Measurements from ENCODE around the gene HLA-B. TPM values are rescaled to one million over a fixed set of nuclear protein-coding genes. Genes with fewer than 3 reads are reported as not detected.
"Not testable (repeated sequence)": the region's sequence is repeated elsewhere in the genome, so short reads cannot be mapped to it uniquely, and the experiment has no call there.

The HLA-B gene
- total RNA-seq (100 to 1,000 TPM; 341 to 369 TPM), polyA plus RNA-seq (100 to 1,000 TPM; 464 to 864 TPM)

GRCh38 chr6:31356946-31357466 is at the start of gene HLA-B:
Gene HLA-B (minus strand): TSS chr6:31357179. CDS start chr6:31357158, 21 bp downstream.
- peak within 1 kb of the TSS; percentile 82 to 90 for H3K27ac ChIP-seq (ENCODE audit: low read depth in 1 of 2, low read length in 2 of 2)
- DNase-seq (ENCODE audit: low spot score): peak; percentile 69
- WGBS: under 1% methylated on average over 39 of the region's 39 CpGs
- peaks cover 2 to 9% (median 7%) of the 10 kb centered on the region in 4 donors for H3K36me3 ChIP-seq (ENCODE audit: control insufficient read depth in 4 of 4, insufficient read depth in 3 of 4, low read depth in 1 of 4, low read length in 3 of 4)
- TF ChIP-seq FOXA2 (IDR thresholded peaks at IDR 0.05) (no peak), JUND (IDR thresholded peaks at IDR 0.05) (no peak), NR2F2 (IDR thresholded peaks at IDR 0.05) (no peak), REST (IDR thresholded peaks at IDR 0.05) (no peak), HNF4A (conservative IDR thresholded peaks at IDR 0.05) (no peak)
- H3K4me1 ChIP-seq (ENCODE audit: control insufficient read depth in 4 of 4, insufficient read depth in 4 of 4, low read length in 3 of 4): peaks cover 3 to 17% (median 11%) of the 10 kb centered on the region in 4 donors
- H3K9ac ChIP-seq (ENCODE audit: low read depth in 1 of 2, low read length in 2 of 2): peak within 1 kb of the TSS; percentile 94 to 97
- H3K27me3 ChIP-seq (ENCODE audit: control insufficient read depth in 4 of 4, insufficient read depth in 4 of 4, low read length in 3 of 4): no peaks in the 10 kb centered on the region
- H3K9me3 ChIP-seq (ENCODE audit: control insufficient read depth in 4 of 4, low read length in 3 of 4): no peaks in the 10 kb centered on the region
- peak within 1 kb of the TSS; percentile 72 to 82 (median 75) for H3K4me3 ChIP-seq (ENCODE audit: low read depth in 1 of 3, low read length in 3 of 3)

DNA sequence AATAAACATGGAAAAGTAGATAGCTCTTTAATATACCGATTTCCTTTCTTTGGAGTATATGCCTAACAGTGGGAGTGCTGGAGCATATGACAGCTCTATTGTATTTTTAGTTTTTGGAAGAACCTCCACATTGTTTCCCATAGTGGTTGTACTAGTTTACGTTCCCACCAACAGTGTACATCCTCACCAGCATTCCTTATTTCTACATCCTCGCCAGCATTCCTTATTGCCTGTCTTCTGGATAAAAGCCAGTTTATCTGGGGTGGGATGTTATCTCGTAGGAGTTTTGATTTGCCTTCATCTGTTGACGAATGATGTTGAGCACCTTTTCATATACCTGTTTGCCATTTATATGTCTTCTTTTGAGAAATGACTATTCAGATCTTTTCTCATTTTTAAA is 49.0 kb upstream of the HLA-B start:
- Histone ChIP-seq H3K27me3 (ENCODE audit: control insufficient read depth in 4 of 4, insufficient read depth in 4 of 4, low read length in 3 of 4) (no peaks in the 10 kb centered on the region), H3K27ac (ENCODE audit: low read depth in 1 of 2, low read length in 2 of 2) (no peak overlapping the region), H3K4me1 (ENCODE audit: control insufficient read depth in 4 of 4, insufficient read depth in 4 of 4, low read length in 3 of 4) (peaks cover 8 to 35% (median 28%) of the 10 kb centered on the region in 4 donors), H3K9me3 (ENCODE audit: control insufficient read depth in 4 of 4, low read length in 3 of 4) (no peaks in the 10 kb centered on the region), H3K4me3 (ENCODE audit: low read depth in 1 of 3, low read length in 3 of 3) (no peak overlapping the region), H3K9ac (ENCODE audit: low read depth in 1 of 2, low read length in 2 of 2) (no peak overlapping the region), H3K36me3 (ENCODE audit: control insufficient read depth in 4 of 4, insufficient read depth in 3 of 4, low read depth in 1 of 4, low read length in 3 of 4) (peaks cover 0 to 5% (median under 1%) of the 10 kb centered on the region in 4 donors)
- no peak for DNase-seq (ENCODE audit: low spot score)
- TF ChIP-seq RXRA (IDR thresholded peaks at IDR 0.05): no peak
- TF ChIP-seq NR2F2 (IDR thresholded peaks at IDR 0.05): no peak
- no peak for TF ChIP-seq HNF4G (IDR thresholded peaks at IDR 0.05)
- TF ChIP-seq CTCF (IDR thresholded peaks at IDR 0.05; ENCODE audit: low read depth, low read length, missing input control): no peak
- TF ChIP-seq RAD21 (IDR thresholded peaks at IDR 0.05): no peak
- no peak for TF ChIP-seq YY1 (IDR thresholded peaks at IDR 0.05)
- no peak for TF ChIP-seq GABPA (IDR thresholded peaks at IDR 0.05 in 1 of 2, conservative IDR thresholded peaks at IDR 0.05 in 1 of 2)
- no peak for TF ChIP-seq TAF1 (conservative IDR thresholded peaks at IDR 0.05)
- no peak for TF ChIP-seq SP1 (IDR thresholded peaks at IDR 0.05)
- TF ChIP-seq, protein P1, sequence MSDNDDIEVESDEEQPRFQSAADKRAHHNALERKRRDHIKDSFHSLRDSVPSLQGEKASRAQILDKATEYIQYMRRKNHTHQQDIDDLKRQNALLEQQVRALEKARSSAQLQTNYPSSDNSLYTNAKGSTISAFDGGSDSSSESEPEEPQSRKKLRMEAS (IDR thresholded peaks at IDR 0.05): no peak
- no peak for TF ChIP-seq ATF3 (IDR thresholded peaks at IDR 0.05)
- TF ChIP-seq EGR1 (IDR thresholded peaks at IDR 0.05; ENCODE audit: low read depth in 2 of 2): no peak
- WGBS: 85% methylated on average over 5 of the region's 5 CpGs

GRCh38 chr6:31404061-31404364 is 47.0 kb upstream of the HLA-B start:
- H3K9me3 ChIP-seq (ENCODE audit: control insufficient read depth in 4 of 4, low read length in 3 of 4); H3K27ac ChIP-seq (ENCODE audit: low read depth in 1 of 2, low read length in 2 of 2); H3K27me3 ChIP-seq (ENCODE audit: control insufficient read depth in 4 of 4, insufficient read depth in 4 of 4, low read length in 3 of 4); DNase-seq (ENCODE audit: low spot score); H3K36me3 ChIP-seq (ENCODE audit: control insufficient read depth in 4 of 4, insufficient read depth in 3 of 4, low read depth in 1 of 4, low read length in 3 of 4): not testable (repeated sequence)
- peaks cover 8 to 36% (median 30%) of the 10 kb centered on the region in 4 donors for H3K4me1 ChIP-seq (ENCODE audit: control insufficient read depth in 4 of 4, insufficient read depth in 4 of 4, low read length in 3 of 4)
- peak overlapping the region in 1 of 2 donors; percentile 51 for H3K9ac ChIP-seq (ENCODE audit: low read depth in 1 of 2, low read length in 2 of 2)
- peak overlapping the region; percentile 57 to 84 (median 61) for H3K4me3 ChIP-seq (ENCODE audit: low read depth in 1 of 3, low read length in 3 of 3)
- 22% methylated on average over 13 of the region's 13 CpGs for WGBS

Data from liver (tissue), 9 donors.